Measurements from ENCODE around the gene ARHGEF7.
"Not testable (repeated sequence)": the region's sequence is repeated elsewhere in the genome, so short reads cannot be mapped to it uniquely, and the experiment has no call there.

- TF ChIP-seq EZH2phosphoT487 (IDR thresholded peaks at IDR 0.05; ENCODE audit: borderline replicate concordance, low read depth, low read length), result not testable (repeated sequence)
- TF ChIP-seq, protein P1, sequence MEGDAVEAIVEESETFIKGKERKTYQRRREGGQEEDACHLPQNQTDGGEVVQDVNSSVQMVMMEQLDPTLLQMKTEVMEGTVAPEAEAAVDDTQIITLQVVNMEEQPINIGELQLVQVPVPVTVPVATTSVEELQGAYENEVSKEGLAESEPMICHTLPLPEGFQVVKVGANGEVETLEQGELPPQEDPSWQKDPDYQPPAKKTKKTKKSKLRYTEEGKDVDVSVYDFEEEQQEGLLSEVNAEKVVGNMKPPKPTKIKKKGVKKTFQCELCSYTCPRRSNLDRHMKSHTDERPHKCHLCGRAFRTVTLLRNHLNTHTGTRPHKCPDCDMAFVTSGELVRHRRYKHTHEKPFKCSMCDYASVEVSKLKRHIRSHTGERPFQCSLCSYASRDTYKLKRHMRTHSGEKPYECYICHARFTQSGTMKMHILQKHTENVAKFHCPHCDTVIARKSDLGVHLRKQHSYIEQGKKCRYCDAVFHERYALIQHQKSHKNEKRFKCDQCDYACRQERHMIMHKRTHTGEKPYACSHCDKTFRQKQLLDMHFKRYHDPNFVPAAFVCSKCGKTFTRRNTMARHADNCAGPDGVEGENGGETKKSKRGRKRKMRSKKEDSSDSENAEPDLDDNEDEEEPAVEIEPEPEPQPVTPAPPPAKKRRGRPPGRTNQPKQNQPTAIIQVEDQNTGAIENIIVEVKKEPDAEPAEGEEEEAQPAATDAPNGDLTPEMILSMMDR (conservative IDR thresholded peaks at IDR 0.05; ENCODE audit: low read length), result not testable (repeated sequence)
Observed at GRCh38 chr13:111189516-111189915, 74.4 kb downstream of the ARHGEF7 start.
